HCT116 (cell line): ENCODE data around the gene BACE1. TPM values are rescaled to one million over a fixed set of nuclear protein-coding genes. Genes with fewer than 3 reads are reported as not detected.

Source experiments
- ATAC-seq: fragments of 200-7000 bp; cut with Tn5 transposase; 2 replicates; pipeline ENCODE4 v1.9.1; 2020; ENCODE audit warnings: mild to moderate bottlenecking, moderate library complexity
- BruUV-seq: library from RNA; stranded (reverse); fragments of 400-500 nt; replicated peaks from 2 replicates; lab custom pipeline; 2021; lab: Mats Ljungman, UMichigan
- CTCF ChIA-PET: fragments of 300-600 bp; sonication (Branson Sonifier 250); formaldehyde crosslinking; loops from one replicate; lab custom pipeline; 2021; ENCODE audit warnings: antibody characterized with exemption; lab: Charles Lee
- POLR2A ChIA-PET: fragments of 300-600, 350-600 bp; sonication (Branson Sonifier 250); formaldehyde crosslinking; loops from one replicate; lab custom pipeline; 2021; ENCODE audit warnings: antibody characterized with exemption; lab: Charles Lee
- RAD21 ChIA-PET, 2 experiments: fragments of 300-600 bp; sonication (Branson Sonifier 250); formaldehyde crosslinking; loops; one replicate each; lab custom pipeline; 2023; ENCODE audit warnings: low total read pairs in 2 of 2; ENCODE audit not compliant: uncharacterized antibody in 2 of 2, unreplicated experiment in 2 of 2, low non-redundant PET in 1 of 2; lab: Charles Lee
- DNase-seq: peaks from one replicate; pipeline ENCODE4 v3.0.0-alpha.2; 2010; ENCODE audit warnings: low read depth, low spot score
- H2AFZ ChIP-seq: fragments of 200-600 bp; shearing (Covaris generic), sonication (generic); 2 replicates; pipeline ENCODE4 v1.6.1; 2017; ENCODE audit warnings: low read depth, mixed run types, mixed read lengths, antibody characterized with exemption, low read length; ENCODE audit not compliant: poor library complexity, severe bottlenecking
- H3K27ac ChIP-seq: 2 replicates; pipeline ENCODE4 v1.5.1; 2012; ENCODE audit warnings: low read depth, low read length
- H3K27me3 ChIP-seq: fragments of 200-600 bp; sonication (generic); 2 replicates; pipeline ENCODE4 v1.6.1; 2016; ENCODE audit warnings: mixed run types, low read length, mixed read lengths; ENCODE audit not compliant: insufficient read depth
- H3K36me3 ChIP-seq, 2 experiments: fragments of 200-500 bp in 1 of 2; fragments of 200-600 bp in 1 of 2; sonication (Bioruptor generic) in 1 of 2; sonication (generic) in 1 of 2; 2 replicates each; pipeline versions ENCODE4 v1.5.1 to v1.6.1; 2014 to 2016; ENCODE audit warnings: low read length in 2 of 2, inconsistent platforms in 1 of 2, mixed read lengths in 1 of 2, mixed run types in 1 of 2; ENCODE audit not compliant: insufficient read depth in 2 of 2, control insufficient read depth in 1 of 2
- H3K4me1 ChIP-seq, 2 experiments: fragments of 200-600 bp in 1 of 2; sonication (generic) in 1 of 2; 2 replicates each; pipeline versions ENCODE4 v1.5.1 to v1.6.1; 2012 to 2017; ENCODE audit warnings: low read length in 2 of 2, inconsistent platforms in 1 of 2, mild to moderate bottlenecking in 1 of 2, mixed read lengths in 1 of 2, mixed run types in 1 of 2, moderate library complexity in 1 of 2; ENCODE audit not compliant: insufficient read depth in 2 of 2, control insufficient read depth in 1 of 2
- H3K4me2 ChIP-seq: fragments of 200-600 bp; sonication (generic); 2 replicates; pipeline ENCODE4 v1.6.1; 2017; ENCODE audit warnings: mixed run types, low read length, mixed read lengths
- H3K4me3 ChIP-seq, 2 experiments: fragments of 200-600 bp in 1 of 2; sonication (generic) in 1 of 2; replicated peaks in 1 of 2; 2 replicates each; pipeline ENCODE4 v1.5.1; 2011 to 2016; ENCODE audit warnings: low read length in 2 of 2, control low read depth in 1 of 2, low read depth in 1 of 2, mild to moderate bottlenecking in 1 of 2, mixed read lengths in 1 of 2, mixed run types in 1 of 2
- H3K79me2 ChIP-seq: fragments of 200-600 bp; sonication (generic); 2 replicates; pipeline ENCODE4 v1.6.1; 2017; ENCODE audit warnings: mild to moderate bottlenecking, mixed run types, low read length, moderate library complexity, mixed read lengths; ENCODE audit not compliant: insufficient read depth
- H3K9ac ChIP-seq: fragments of 200-600 bp; sonication (generic); 2 replicates; pipeline ENCODE4 v1.6.1; 2016; ENCODE audit warnings: low read length, mixed read lengths
- H3K9me2 ChIP-seq: fragments of 200-600 bp; sonication (generic), shearing (Covaris generic); 2 replicates; pipeline ENCODE4 v1.6.1; 2017; ENCODE audit warnings: mixed run types, mild to moderate bottlenecking, moderate library complexity; ENCODE audit not compliant: insufficient read depth
- H3K9me3 ChIP-seq, 2 experiments: fragments of 200-500 bp in 1 of 2; fragments of 200-600 bp in 1 of 2; sonication (Bioruptor generic) in 1 of 2; sonication (generic) in 1 of 2; 2 replicates each; pipeline ENCODE4 v1.6.1; 2014 to 2017; ENCODE audit warnings: low read length in 2 of 2, mixed read lengths in 2 of 2, inconsistent platforms in 1 of 2, low read depth in 1 of 2, mild to moderate bottlenecking in 1 of 2, mixed run types in 1 of 2, moderate library complexity in 1 of 2; ENCODE audit not compliant: control insufficient read depth in 1 of 2, insufficient read depth in 1 of 2
- H4K20me1 ChIP-seq: fragments of 200-600 bp; sonication (generic), shearing (Covaris generic); 2 replicates; pipeline ENCODE4 v1.6.1; 2017; ENCODE audit warnings: mixed run types, mild to moderate bottlenecking, moderate library complexity; ENCODE audit not compliant: insufficient read depth
- ATF3 ChIP-seq: IDR thresholded peaks from 2 replicates; pipeline ENCODE4 v1.6.1; 2012
- CTCF ChIP-seq, 3 experiments: fragments of 200-600 bp in 1 of 3; sonication (generic) in 1 of 3; IDR thresholded peaks in 2 of 3; conservative IDR thresholded peaks in 1 of 3; 2 replicates each; pipeline ENCODE4 v1.5.1; 2012 to 2017; ENCODE audit warnings: low read depth in 2 of 3, low read length in 2 of 3, antibody characterized with exemption in 1 of 3, borderline replicate concordance in 1 of 3, control low read depth in 1 of 3, mild to moderate bottlenecking in 1 of 3, mixed read lengths in 1 of 3, mixed run types in 1 of 3, moderate library complexity in 1 of 3; ENCODE audit not compliant: insufficient read depth in 1 of 3
- ELF1 ChIP-seq: IDR thresholded peaks from 2 replicates; pipeline ENCODE4 v1.6.1; 2012; ENCODE audit warnings: low read depth, borderline replicate concordance
- JUND ChIP-seq: IDR thresholded peaks from 2 replicates; pipeline ENCODE4 v1.6.1; 2012
- MAX ChIP-seq: IDR thresholded peaks from 2 replicates; pipeline ENCODE4 v1.6.1; 2012
- POLR2A ChIP-seq: IDR thresholded peaks from 2 replicates; pipeline ENCODE4 v1.7.0; 2011; ENCODE audit warnings: borderline replicate concordance; ENCODE audit not compliant: insufficient read depth, insufficient read length; ENCODE audit errors: extremely low read depth
- POLR2AphosphoS5 ChIP-seq: IDR thresholded peaks from 2 replicates; pipeline ENCODE4 v1.6.1; 2011; ENCODE audit warnings: mild to moderate bottlenecking, low read depth, low read length, moderate library complexity
- RAD21 ChIP-seq: IDR thresholded peaks from 2 replicates; pipeline ENCODE4 v1.6.1; 2012; ENCODE audit warnings: low read depth, mild to moderate bottlenecking
- REST ChIP-seq: IDR thresholded peaks from 2 replicates; pipeline ENCODE4 v1.6.1; 2012; ENCODE audit warnings: low read depth
- SIN3A ChIP-seq: IDR thresholded peaks from 2 replicates; pipeline ENCODE4 v1.6.1; 2012; ENCODE audit warnings: low read depth
- SP1 ChIP-seq: IDR thresholded peaks from 2 replicates; pipeline ENCODE4 v1.6.1; 2012; ENCODE audit warnings: low read depth
- TCF7L2 ChIP-seq: IDR thresholded peaks from 2 replicates; pipeline ENCODE4 v1.7.0; 2011; ENCODE audit warnings: borderline replicate concordance, inconsistent platforms; ENCODE audit not compliant: insufficient read depth, insufficient read length; ENCODE audit errors: extremely low read depth
- YY1 ChIP-seq: IDR thresholded peaks from 2 replicates; pipeline ENCODE4 v1.6.1; 2011; ENCODE audit warnings: low read length, low read depth, moderate library complexity, mild to moderate bottlenecking; ENCODE audit not compliant: insufficient replicate concordance; ENCODE audit errors: extremely low read depth
- ZBTB33 ChIP-seq: IDR thresholded peaks from 2 replicates; pipeline ENCODE4 v1.6.1; 2011; ENCODE audit warnings: mild to moderate bottlenecking, low read length, moderate library complexity; ENCODE audit not compliant: insufficient replicate concordance; ENCODE audit errors: extremely low read depth
- ZFX ChIP-seq: fragments of 450-650 bp; IDR thresholded peaks from 2 replicates; pipeline ENCODE4 v1.6.1; 2017
- ZNF274 ChIP-seq: fragments of 200-500 bp; sonication (Bioruptor generic); IDR thresholded peaks from 2 replicates; pipeline ENCODE4 v1.6.1; 2014; ENCODE audit warnings: mild to moderate bottlenecking, low read depth, low read length, inconsistent platforms
- intact Hi-C: fragments of 100-400 bp; cut with micrococcal nuclease; formaldehyde crosslinking; loops from 2 replicates; pipeline ENCODE4 v1.10.0; 2022
- total RNA-seq: library from RNA; stranded (reverse); gene quantifications from one replicate; pipeline ENCODE4 v1.2.1, GENCODE V29; 2021; ENCODE audit not compliant: unreplicated experiment

BACE1 gene
- total RNA-seq, 1 experiment from 2014 or later = 8.5 TPM

GRCh38 chr11:117356126-117356890 is 40.3 kb upstream of the BACE1 start:
- POLR2A ChIA-PET = no interaction called here
- no peak overlapping the region for H2AFZ ChIP-seq
- BruUV-seq = no TSS peak
- H3K27me3 ChIP-seq = no peaks in the 10 kb centered on the region
- CTCF ChIA-PET = no interaction called here
- no peak overlapping the region for H3K9ac ChIP-seq
- H3K4me1 ChIP-seq = no peaks in the 10 kb centered on the region
- intact Hi-C loops = no loop called here
- H3K9me2 ChIP-seq = no peaks in the 10 kb centered on the region
- no peak overlapping the region for H3K27ac ChIP-seq
- no peaks in the 10 kb centered on the region for H3K79me2 ChIP-seq
- H3K4me3 ChIP-seq = no peak overlapping the region
- RAD21 ChIA-PET = no interaction called here
- peaks cover 7 to 15% of the 10 kb centered on the region in 2 experiments; a peak in 3 of 4 replicates for H3K36me3 ChIP-seq
- no peaks in the 10 kb centered on the region for H3K9me3 ChIP-seq
- no peak for DNase-seq
- no peaks in the 10 kb centered on the region for H4K20me1 ChIP-seq
- H3K4me2 ChIP-seq = no peak overlapping the region
- 0 out of 2 replicates have a peak, but pooled peaks have one; percentile 40 for ATAC-seq
- TF ChIP-seq JUND (no peak), TCF7L2 (no peak), ZFX (no peak), ATF3 (no peak), SIN3A (no peak), RAD21 (no peak), ZBTB33 (no peak), CTCF (IDR thresholded peaks at IDR 0.05 in 2 of 3, conservative IDR thresholded peaks at IDR 0.05 in 1 of 3; ENCODE audit: borderline replicate concordance in 1 of 3, insufficient read depth in 1 of 3, low read depth in 2 of 3, low read length in 2 of 3) (no peak), ELF1 (no peak), YY1 (no peak), SP1 (no peak), POLR2A (no peak), REST (no peak), POLR2AphosphoS5 (no peak), MAX (no peak), ZNF274 (no peak)
- TF ChIP-seq, all 23 proteins: peak for 0
